K562 (cell line): ENCODE measurements around the gene SIDT2. TPM values are rescaled to one million over a fixed set of nuclear protein-coding genes. Genes with fewer than 3 reads are reported as not detected.
A peak's percentile ranks its signal among the peaks of the same experiment; 100 is the strongest.

ENCODE experiments used
- ATF1 ChIP-seq, 2 experiments: fragments of 450-650 bp in 1 of 2; IDR thresholded peaks; 2 replicates each; pipeline ENCODE4 v1.6.1; 2016; ENCODE audit warnings: missing compliant biosample characterization in 1 of 2, missing genetic modification characterization in 1 of 2
- ATF7 ChIP-seq: fragments of 450-650 bp; IDR thresholded peaks from 2 replicates; pipeline ENCODE4 v1.7.1; 2014; ENCODE audit warnings: mild to moderate bottlenecking, moderate library complexity
- BHLHE40 ChIP-seq: IDR thresholded peaks from 2 replicates; pipeline ENCODE4 v1.6.1; 2011; ENCODE audit warnings: low read length, improper control_type of control experiment
- CBX5 ChIP-seq: IDR thresholded peaks from 2 replicates; pipeline ENCODE4 v1.6.1; 2014; ENCODE audit warnings: low read depth, borderline replicate concordance
- CXXC5 ChIP-seq: fragments of 250-450 bp; sonication (Bioruptor Pico); IDR thresholded peaks from 2 replicates; pipeline ENCODE4 v1.8.0; 2022; ENCODE audit warnings: inconsistent platforms, mild to moderate bottlenecking, moderate library complexity
- EHMT2 ChIP-seq: fragments of 450-650 bp; IDR thresholded peaks from 2 replicates; pipeline ENCODE4 v1.6.1; 2018; ENCODE audit warnings: antibody characterized with exemption
- ETS2 ChIP-seq: IDR thresholded peaks from 2 replicates; pipeline ENCODE4 v1.6.1; 2016; ENCODE audit warnings: borderline replicate concordance, missing genetic modification characterization, mild to moderate bottlenecking, moderate library complexity, missing compliant biosample characterization; ENCODE audit not compliant: poor library complexity, severe bottlenecking
- GTF2E2 ChIP-seq: fragments of 200-800 bp; sonication (Bioruptor generic); IDR thresholded peaks from 2 replicates; pipeline ENCODE4 v1.6.1; 2016; ENCODE audit warnings: missing genetic modification characterization, missing compliant biosample characterization
- HDAC1 ChIP-seq, 2 experiments: fragments of 450-650 bp; IDR thresholded peaks; 2 replicates each; pipeline ENCODE4 v1.6.1; 2016 to 2017; ENCODE audit warnings: inconsistent platforms in 1 of 2, mild to moderate bottlenecking in 1 of 2, moderate library complexity in 1 of 2
- HDAC2 ChIP-seq: fragments of 450-650 bp; IDR thresholded peaks from 2 replicates; pipeline ENCODE4 v1.6.1; 2016; ENCODE audit warnings: mild to moderate bottlenecking
- LEF1 ChIP-seq: fragments of 450-650 bp; IDR thresholded peaks from 2 replicates; pipeline ENCODE4 v1.6.1; 2016; ENCODE audit warnings: mild to moderate bottlenecking
- NCOA1 ChIP-seq: fragments of 450-650 bp; IDR thresholded peaks from 2 replicates; pipeline ENCODE4 v1.6.1; 2016; ENCODE audit warnings: low read depth
- PHF21A ChIP-seq: fragments of 450-650 bp; IDR thresholded peaks from 2 replicates; pipeline ENCODE4 v1.6.1; 2017; ENCODE audit warnings: low read depth, borderline replicate concordance
- POLR2A ChIP-seq: fragments of 450-650 bp; conservative IDR thresholded peaks from 2 replicates; pipeline ENCODE4 v1.6.1; 2016
- SMAD4 ChIP-seq: fragments of 250-450 bp; sonication (Bioruptor Pico); conservative IDR thresholded peaks from 2 replicates; pipeline ENCODE4 v1.8.0; 2021; ENCODE audit warnings: inconsistent platforms, mild to moderate bottlenecking, moderate library complexity
- SMARCE1 ChIP-seq: fragments of 450-650 bp; IDR thresholded peaks from 2 replicates; pipeline ENCODE4 v1.7.1; 2016; ENCODE audit warnings: mild to moderate bottlenecking
- STAT5A ChIP-seq: IDR thresholded peaks from 2 replicates; pipeline ENCODE4 v1.6.1; 2012; ENCODE audit warnings: low read length, inconsistent platforms, borderline replicate concordance
- TCF3 ChIP-seq: sonication (generic); formaldehyde crosslinking; IDR thresholded peaks from 2 replicates; pipeline ENCODE4 v1.4.0; 2020; ENCODE audit warnings: mild to moderate bottlenecking, missing genetic modification reagents
- TCF7 ChIP-seq: sonication (generic); IDR thresholded peaks from 2 replicates; pipeline ENCODE4 v1.6.1; 2016; ENCODE audit warnings: antibody characterized with exemption, borderline replicate concordance
- TEAD4 ChIP-seq, 2 experiments: sonication (generic) in 1 of 2; formaldehyde crosslinking in 1 of 2; IDR thresholded peaks; 2 replicates each; pipeline versions ENCODE4 v1.6.1 to v1.8.0; 2012 to 2022; ENCODE audit warnings: borderline replicate concordance in 1 of 2, inconsistent platforms in 1 of 2, low read length in 1 of 2, mild to moderate bottlenecking in 1 of 2, missing genetic modification reagents in 1 of 2
- polyA plus RNA-seq, 8 experiments: library from polyadenylated mRNA; depleted of rRNA in 4 of 8; stranded (reverse) in 5 of 8; unstranded in 3 of 8; fragments of >200 nt; fragmentation: Nextera tagmentation in 2 of 8; fragmentation: Illumina TruSeq in 1 of 8; extraction: Ambion mirVana in 2 of 8; extraction: Trizol in 1 of 8; gene quantifications; 2 replicates each; pipeline versions ENCODE4 v1.2.1 to v1.2.3, GENCODE V29; 2011 to 2014; ENCODE audit warnings: inconsistent platforms in 1 of 8, missing spikeins in 1 of 8
- total RNA-seq, 7 experiments: library from RNA; depleted of rRNA in 6 of 7; stranded (reverse); fragments of >200 nt in 6 of 7; fragmentation: Illumina TruSeq in 2 of 7; extraction: Trizol in 2 of 7; gene quantifications; 2 replicates each; pipeline versions ENCODE4 v1.2.1 to v1.2.3, GENCODE V29; 2011 to 2021; ENCODE audit warnings: low replicate concordance in 1 of 7
- TF ChIP-seq, protein P1 (sequence below): IDR thresholded peaks from 3 replicates; pipeline ENCODE4 v1.6.1; 2011; ENCODE audit warnings: borderline replicate concordance, mild to moderate bottlenecking, moderate library complexity; ENCODE audit not compliant: insufficient read length; ENCODE audit errors: extremely low read depth
- TF ChIP-seq, protein P2 (sequence below): fragments of 450-650 bp; IDR thresholded peaks from 2 replicates; pipeline ENCODE4 v1.6.1; 2016; ENCODE audit warnings: missing biosample characterization, missing genetic modification characterization
- TF ChIP-seq, protein P3 (sequence below), 2 experiments: fragments of 450-650 bp in 1 of 2; sonication (generic) in 1 of 2; formaldehyde crosslinking in 1 of 2; IDR thresholded peaks in 1 of 2; conservative IDR thresholded peaks in 1 of 2; 2 replicates each; pipeline versions ENCODE4 v1.6.1 to v1.8.1; 2016 to 2023; ENCODE audit warnings: mild to moderate bottlenecking in 2 of 2, moderate library complexity in 2 of 2, inconsistent platforms in 1 of 2, missing genetic modification reagents in 1 of 2

The SIDT2 gene
- total and polyA plus RNA-seq, 9 of the 15 experiments (the other 6 are each of a cell fraction or from before 2014, with no cell fraction given): 2.4 to 20.2 (median 6.5) TPM

DNA sequence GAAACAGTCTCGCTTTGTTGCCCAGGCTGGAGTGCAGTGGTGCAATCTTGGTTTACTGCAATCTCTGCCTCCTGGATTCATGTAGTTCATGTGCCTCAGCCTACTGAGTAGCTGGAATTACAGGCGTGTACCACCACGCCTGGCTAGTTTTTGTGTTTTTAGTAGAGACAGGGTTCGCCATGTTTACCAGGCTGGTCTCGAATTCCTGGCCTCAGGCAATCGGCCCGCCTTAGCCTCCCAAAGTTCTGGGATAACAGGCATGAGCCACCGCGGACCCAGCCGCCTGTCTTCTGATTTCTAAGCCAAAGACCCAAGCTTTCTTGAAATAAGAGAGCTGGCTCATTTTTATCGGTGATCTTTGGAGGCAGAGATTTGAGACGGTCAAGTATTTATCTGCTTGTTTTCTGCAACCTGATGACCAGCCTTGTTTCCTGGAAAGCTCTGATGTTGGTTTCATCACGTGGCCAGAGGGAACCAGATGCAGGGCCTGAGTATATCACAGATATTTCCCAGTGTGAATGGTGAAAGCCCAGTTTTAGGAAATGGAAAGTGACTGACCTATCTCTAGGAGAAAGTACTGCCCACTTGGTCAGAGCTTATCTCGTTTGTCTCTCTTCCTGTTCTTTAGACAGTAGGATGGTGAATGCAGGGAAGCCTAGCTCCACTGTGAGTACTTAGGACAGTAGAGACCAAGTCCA is 5.7 kb upstream of the SIDT2 start (continued):
- TF ChIP-seq NCOA1 (peak; percentile 38; the same call in 1 of the 2 replicates), PHF21A (peak; percentile 67; the same call in 1 of the 2 replicates), BHLHE40 (peak; percentile 77), TCF7 (0 out of 2 replicates have a peak, but pooled peaks have one; percentile 49), CBX5 (no peak), ATF1 (CRISPR knock-in tag; IDR thresholded peaks at IDR 0.05) (no peak), ATF1 (tag; IDR thresholded peaks at IDR 0.05) (peak; percentile 53), TEAD4 (IDR thresholded peaks at IDR 0.05; ENCODE audit: low read length) (peak; percentile 67; the same call in 1 of the 2 replicates), TEAD4 (CRISPR knock-in tag; IDR thresholded peaks at IDR 0.05; ENCODE audit: borderline replicate concordance) (no peak), GTF2E2 (tag) (peak; percentile 64; the same call in 1 of the 2 replicates), SMAD4 (peak; percentile 85), HDAC2 (peak; percentile 94), HDAC1 (IDR thresholded peaks at IDR 0.05) (peak in 1 of 2 experiments; percentile 89; a peak in 2 of 4 replicates), SMARCE1 (peak; percentile 55; the same call in 1 of the 2 replicates), LEF1 (0 out of 2 replicates have a peak, but pooled peaks have one; percentile 42), EHMT2 (no peak), CXXC5 (CRISPR knock-in tag) (peak; percentile 50; the same call in 1 of the 2 replicates), POLR2A (0 out of 2 replicates have a peak, but pooled peaks have one; percentile 45), TCF3 (CRISPR knock-in tag) (peak; percentile 58), STAT5A (peak; percentile 63), ATF7 (peak; percentile 74), ETS2 (no peak)
- TF ChIP-seq, protein P1, sequence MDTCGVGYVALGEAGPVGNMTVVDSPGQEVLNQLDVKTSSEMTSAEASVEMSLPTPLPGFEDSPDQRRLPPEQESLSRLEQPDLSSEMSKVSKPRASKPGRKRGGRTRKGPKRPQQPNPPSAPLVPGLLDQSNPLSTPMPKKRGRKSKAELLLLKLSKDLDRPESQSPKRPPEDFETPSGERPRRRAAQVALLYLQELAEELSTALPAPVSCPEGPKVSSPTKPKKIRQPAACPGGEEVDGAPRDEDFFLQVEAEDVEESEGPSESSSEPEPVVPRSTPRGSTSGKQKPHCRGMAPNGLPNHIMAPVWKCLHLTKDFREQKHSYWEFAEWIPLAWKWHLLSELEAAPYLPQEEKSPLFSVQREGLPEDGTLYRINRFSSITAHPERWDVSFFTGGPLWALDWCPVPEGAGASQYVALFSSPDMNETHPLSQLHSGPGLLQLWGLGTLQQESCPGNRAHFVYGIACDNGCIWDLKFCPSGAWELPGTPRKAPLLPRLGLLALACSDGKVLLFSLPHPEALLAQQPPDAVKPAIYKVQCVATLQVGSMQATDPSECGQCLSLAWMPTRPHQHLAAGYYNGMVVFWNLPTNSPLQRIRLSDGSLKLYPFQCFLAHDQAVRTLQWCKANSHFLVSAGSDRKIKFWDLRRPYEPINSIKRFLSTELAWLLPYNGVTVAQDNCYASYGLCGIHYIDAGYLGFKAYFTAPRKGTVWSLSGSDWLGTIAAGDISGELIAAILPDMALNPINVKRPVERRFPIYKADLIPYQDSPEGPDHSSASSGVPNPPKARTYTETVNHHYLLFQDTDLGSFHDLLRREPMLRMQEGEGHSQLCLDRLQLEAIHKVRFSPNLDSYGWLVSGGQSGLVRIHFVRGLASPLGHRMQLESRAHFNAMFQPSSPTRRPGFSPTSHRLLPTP: no peak
- TF ChIP-seq, protein P2, sequence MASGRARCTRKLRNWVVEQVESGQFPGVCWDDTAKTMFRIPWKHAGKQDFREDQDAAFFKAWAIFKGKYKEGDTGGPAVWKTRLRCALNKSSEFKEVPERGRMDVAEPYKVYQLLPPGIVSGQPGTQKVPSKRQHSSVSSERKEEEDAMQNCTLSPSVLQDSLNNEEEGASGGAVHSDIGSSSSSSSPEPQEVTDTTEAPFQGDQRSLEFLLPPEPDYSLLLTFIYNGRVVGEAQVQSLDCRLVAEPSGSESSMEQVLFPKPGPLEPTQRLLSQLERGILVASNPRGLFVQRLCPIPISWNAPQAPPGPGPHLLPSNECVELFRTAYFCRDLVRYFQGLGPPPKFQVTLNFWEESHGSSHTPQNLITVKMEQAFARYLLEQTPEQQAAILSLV: no peak
- TF ChIP-seq, protein P3, sequence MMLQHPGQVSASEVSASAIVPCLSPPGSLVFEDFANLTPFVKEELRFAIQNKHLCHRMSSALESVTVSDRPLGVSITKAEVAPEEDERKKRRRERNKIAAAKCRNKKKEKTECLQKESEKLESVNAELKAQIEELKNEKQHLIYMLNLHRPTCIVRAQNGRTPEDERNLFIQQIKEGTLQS (IDR thresholded peaks at IDR 0.05): peak; percentile 58; the same call in 1 of the 2 replicates
- TF ChIP-seq, protein P3 (CRISPR knock-in tag; conservative IDR thresholded peaks at IDR 0.05): no peak
